Endothelial cell of umbilical vein (primary cell): ENCODE results near the gene SCRN1.

Experiments
- EZH2 ChIP-seq: IDR thresholded peaks from 2 replicates; pipeline ENCODE4 v1.6.1; 2012; ENCODE audit warnings: borderline replicate concordance, low read depth, mild to moderate bottlenecking, moderate library complexity, low read length, inconsistent platforms; ENCODE audit not compliant: severe bottlenecking
- POLR2A ChIP-seq: IDR thresholded peaks from 2 replicates; pipeline ENCODE4 v1.6.1; 2012; ENCODE audit warnings: low read depth, mild to moderate bottlenecking, control low read depth, low read length
- POLR2AphosphoS5 ChIP-seq: IDR thresholded peaks from 2 replicates; pipeline ENCODE4 v1.6.1; 2012; ENCODE audit warnings: low read depth, mild to moderate bottlenecking, control low read depth, low read length, moderate library complexity; ENCODE audit not compliant: insufficient read depth
- TF ChIP-seq, protein P1 (sequence below), 2 donors: IDR thresholded peaks; 1 replicate in 1 of 2; 2 replicates in 1 of 2; pipeline ENCODE4 v1.5.1; 2011; ENCODE audit warnings: low read length in 2 of 2, mild to moderate bottlenecking in 2 of 2, moderate library complexity in 2 of 2, control low read depth in 1 of 2, inconsistent platforms in 1 of 2, low read depth in 1 of 2; ENCODE audit not compliant: insufficient read depth in 1 of 2; ENCODE audit errors: extremely low read depth in 1 of 2

DNA sequence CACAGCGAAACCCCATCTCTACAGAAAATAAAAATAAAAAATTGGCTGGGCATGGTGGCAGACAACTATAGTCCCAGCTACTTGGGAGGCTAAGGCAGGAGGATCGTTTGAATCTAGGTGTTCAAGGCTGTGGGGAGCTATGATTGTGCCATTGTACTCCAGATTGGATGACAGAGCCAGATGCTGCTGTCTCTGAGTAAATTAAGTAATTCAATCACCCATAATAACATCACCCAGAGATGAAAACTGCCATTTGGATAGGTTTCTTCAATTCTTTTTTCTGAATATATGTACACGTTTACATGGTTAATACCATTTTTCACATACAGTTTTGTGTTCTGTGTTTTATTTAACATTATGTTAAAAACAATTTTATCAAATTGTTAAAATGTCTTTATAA, 104.0 kb downstream of the SCRN1 start:
- TF ChIP-seq, protein P1, sequence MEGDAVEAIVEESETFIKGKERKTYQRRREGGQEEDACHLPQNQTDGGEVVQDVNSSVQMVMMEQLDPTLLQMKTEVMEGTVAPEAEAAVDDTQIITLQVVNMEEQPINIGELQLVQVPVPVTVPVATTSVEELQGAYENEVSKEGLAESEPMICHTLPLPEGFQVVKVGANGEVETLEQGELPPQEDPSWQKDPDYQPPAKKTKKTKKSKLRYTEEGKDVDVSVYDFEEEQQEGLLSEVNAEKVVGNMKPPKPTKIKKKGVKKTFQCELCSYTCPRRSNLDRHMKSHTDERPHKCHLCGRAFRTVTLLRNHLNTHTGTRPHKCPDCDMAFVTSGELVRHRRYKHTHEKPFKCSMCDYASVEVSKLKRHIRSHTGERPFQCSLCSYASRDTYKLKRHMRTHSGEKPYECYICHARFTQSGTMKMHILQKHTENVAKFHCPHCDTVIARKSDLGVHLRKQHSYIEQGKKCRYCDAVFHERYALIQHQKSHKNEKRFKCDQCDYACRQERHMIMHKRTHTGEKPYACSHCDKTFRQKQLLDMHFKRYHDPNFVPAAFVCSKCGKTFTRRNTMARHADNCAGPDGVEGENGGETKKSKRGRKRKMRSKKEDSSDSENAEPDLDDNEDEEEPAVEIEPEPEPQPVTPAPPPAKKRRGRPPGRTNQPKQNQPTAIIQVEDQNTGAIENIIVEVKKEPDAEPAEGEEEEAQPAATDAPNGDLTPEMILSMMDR (IDR thresholded peaks at IDR 0.05; ENCODE audit: extremely low read depth in 1 of 2, insufficient read depth in 1 of 2, low read depth in 1 of 2, low read length in 2 of 2), result no peak
- TF ChIP-seq POLR2A (no peak), EZH2 (no peak), POLR2AphosphoS5 (no peak)
